H9 (cell line): ENCODE results near the gene PDLIM7. TPM values are rescaled to one million over a fixed set of nuclear protein-coding genes. Genes with fewer than 3 reads are reported as not detected.

Experiments used
- DNase-seq: peaks from one replicate; pipeline ENCODE4 v3.0.0-alpha.2; 2017
- H2AFZ ChIP-seq: one replicate; pipeline ENCODE4 v1.6.1; 2013; ENCODE audit warnings: mild to moderate bottlenecking, low read length, control low read depth, moderate library complexity
- H2AK5ac ChIP-seq: 2 replicates; pipeline ENCODE4 v1.6.1; 2013; ENCODE audit warnings: low read length, control low read depth, mixed read lengths; ENCODE audit not compliant: insufficient read length
- H2BK120ac ChIP-seq: one replicate; pipeline ENCODE4 v1.6.1; 2013; ENCODE audit warnings: low read depth, mild to moderate bottlenecking, low read length, control low read depth, inconsistent platforms; ENCODE audit not compliant: poor library complexity, severe bottlenecking
- H2BK12ac ChIP-seq: 2 replicates; pipeline ENCODE4 v1.6.1; 2013; ENCODE audit warnings: low read length, control low read depth, mixed read lengths, low read depth; ENCODE audit not compliant: insufficient read length
- H2BK15ac ChIP-seq: 2 replicates; pipeline ENCODE4 v1.6.1; 2013; ENCODE audit warnings: low read depth, low read length, control low read depth
- H2BK20ac ChIP-seq: one replicate; pipeline ENCODE4 v1.6.1; 2013; ENCODE audit warnings: low read depth, mild to moderate bottlenecking, low read length, control low read depth, inconsistent platforms; ENCODE audit not compliant: poor library complexity, severe bottlenecking
- H2BK5ac ChIP-seq: 2 replicates; pipeline ENCODE4 v1.6.1; 2013; ENCODE audit warnings: low read length, control low read depth, mixed read lengths; ENCODE audit not compliant: insufficient read length
- H3K14ac ChIP-seq: 2 replicates; pipeline ENCODE4 v1.6.1; 2013; ENCODE audit warnings: low read length, control low read depth; ENCODE audit not compliant: insufficient read depth
- H3K18ac ChIP-seq: 2 replicates; pipeline ENCODE4 v1.6.1; 2013; ENCODE audit warnings: low read depth, mild to moderate bottlenecking, mixed read lengths, low read length, control low read depth; ENCODE audit not compliant: insufficient read length
- H3K23ac ChIP-seq: 2 replicates; pipeline ENCODE4 v1.6.1; 2013; ENCODE audit warnings: low read length, control low read depth, mixed read lengths, low read depth; ENCODE audit not compliant: insufficient read length
- H3K23me2 ChIP-seq: 2 replicates; pipeline ENCODE4 v1.6.1; 2013; ENCODE audit warnings: low read depth, mild to moderate bottlenecking, mixed read lengths, low read length, control low read depth; ENCODE audit not compliant: insufficient read length, poor library complexity, severe bottlenecking
- H3K27ac ChIP-seq: 2 replicates; pipeline ENCODE4 v1.5.1; 2013; ENCODE audit warnings: low read length, control low read depth, mixed read lengths, low read depth; ENCODE audit not compliant: insufficient read length
- H3K27me3 ChIP-seq: 2 replicates; pipeline ENCODE4 v1.6.1; 2013; ENCODE audit warnings: low read length, control low read depth, inconsistent platforms; ENCODE audit not compliant: insufficient read depth
- H3K4ac ChIP-seq: 2 replicates; pipeline ENCODE4 v1.6.1; 2013; ENCODE audit warnings: low read depth, mild to moderate bottlenecking, control low read depth, inconsistent platforms, low read length, moderate library complexity
- H3K4me1 ChIP-seq: 2 replicates; pipeline ENCODE4 v1.6.1; 2013; ENCODE audit warnings: low read length, control low read depth, inconsistent platforms; ENCODE audit not compliant: insufficient read depth
- H3K4me2 ChIP-seq: 2 replicates; pipeline ENCODE4 v1.6.1; 2013; ENCODE audit warnings: low read length, control low read depth, mixed read lengths; ENCODE audit not compliant: insufficient read length, insufficient read depth
- H3K56ac ChIP-seq: 2 replicates; pipeline ENCODE4 v1.6.1; 2013; ENCODE audit warnings: low read depth, mild to moderate bottlenecking, mixed read lengths, low read length, control low read depth; ENCODE audit not compliant: insufficient read length
- H3K79me1 ChIP-seq: 2 replicates; pipeline ENCODE4 v1.6.1; 2013; ENCODE audit warnings: low read depth, mild to moderate bottlenecking, moderate library complexity, low read length, control low read depth, inconsistent platforms; ENCODE audit not compliant: insufficient read depth, poor library complexity, severe bottlenecking
- H3K79me2 ChIP-seq: 2 replicates; pipeline ENCODE4 v1.6.1; 2013; ENCODE audit warnings: low read length, control low read depth, inconsistent platforms; ENCODE audit not compliant: insufficient read depth
- H3K9ac ChIP-seq: 2 replicates; pipeline ENCODE4 v1.6.1; 2013; ENCODE audit warnings: low read length, control low read depth, mixed read lengths; ENCODE audit not compliant: insufficient read length; ENCODE audit errors: extremely low read depth
- H3K9me3 ChIP-seq: one replicate; pipeline ENCODE4 v1.6.1; 2013; ENCODE audit warnings: low read depth, low read length, inconsistent platforms; ENCODE audit not compliant: control insufficient read depth
- H3T11ph ChIP-seq: one replicate; pipeline ENCODE4 v1.6.1; 2013; ENCODE audit warnings: mild to moderate bottlenecking, low read length, control low read depth, inconsistent platforms
- H4K20me1 ChIP-seq: one replicate; pipeline ENCODE4 v1.6.1; 2013; ENCODE audit not compliant: control insufficient read depth, insufficient read length, insufficient read depth
- H4K5ac ChIP-seq: 2 replicates; pipeline ENCODE4 v1.6.1; 2013; ENCODE audit warnings: low read depth, mild to moderate bottlenecking, mixed read lengths, low read length, control low read depth; ENCODE audit not compliant: insufficient read length
- H4K8ac ChIP-seq: replicated peaks from 2 replicates; pipeline ENCODE4 v1.6.1; 2013; ENCODE audit warnings: low read length, control low read depth, mixed read lengths, low read depth; ENCODE audit not compliant: insufficient read length
- H4K91ac ChIP-seq: 2 replicates; pipeline ENCODE4 v1.6.1; 2013; ENCODE audit warnings: low read depth, mild to moderate bottlenecking, moderate library complexity, mixed read lengths, low read length, control low read depth; ENCODE audit not compliant: insufficient read length
- H3K27ac Mint-ChIP-seq, 3 experiments: 2 replicates in 2 of 3; 3 replicates in 1 of 3; pipeline ENCODE4 v1.8.0; 2020 to 2021; ENCODE audit warnings: mixed read lengths in 3 of 3, mild to moderate bottlenecking in 1 of 3, moderate library complexity in 1 of 3
- H3K27me3 Mint-ChIP-seq: 2 replicates; pipeline ENCODE4 v1.8.0; 2021; ENCODE audit warnings: low read depth, mild to moderate bottlenecking, moderate library complexity, mixed read lengths
- H3K36me3 Mint-ChIP-seq, 3 experiments: 2 replicates in 2 of 3; 3 replicates in 1 of 3; pipeline ENCODE4 v1.8.0; 2020 to 2021; ENCODE audit warnings: low read depth in 3 of 3, mixed read lengths in 3 of 3; ENCODE audit not compliant: insufficient read depth in 1 of 3
- H3K4me1 Mint-ChIP-seq, 2 experiments: 2 replicates each; pipeline ENCODE4 v1.8.0; 2020; ENCODE audit warnings: mixed read lengths in 2 of 2
- H3K4me3 Mint-ChIP-seq, 2 experiments: 2 replicates in 1 of 2; 3 replicates in 1 of 2; pipeline ENCODE4 v1.8.0; 2020 to 2021; ENCODE audit warnings: mild to moderate bottlenecking in 2 of 2, mixed read lengths in 2 of 2, moderate library complexity in 1 of 2
- H3K9me3 Mint-ChIP-seq, 2 experiments: 2 replicates in 1 of 2; 3 replicates in 1 of 2; pipeline ENCODE4 v1.8.0; 2020; ENCODE audit warnings: mild to moderate bottlenecking in 2 of 2, mixed read lengths in 2 of 2, moderate library complexity in 1 of 2
- CTCF ChIP-seq: fragments of 200-600 bp; sonication (generic); conservative IDR thresholded peaks from 3 replicates; pipeline ENCODE4 v1.8.0; 2021; ENCODE audit warnings: antibody characterized with exemption, mild to moderate bottlenecking
- WGBS: extraction: QIAGEN DNeasy Blood & Tissue Kit; methylation state at CpG from one replicate; pipeline ENCODE4 v1.1.7; 2013; ENCODE audit warnings: missing lambda C conversion rate, low lambda C conversion rate, mixed read lengths; ENCODE audit not compliant: insufficient read length; ENCODE audit errors: extremely low coverage; 5-methylcytosine and 5-hydroxymethylcytosine counted together
- total RNA-seq: library from RNA; stranded (reverse); gene quantifications from 2 replicates; pipeline ENCODE4 v1.2.1, GENCODE V29; 2021

The PDLIM7 gene
- total RNA-seq, 1 experiment from 2014 or later = 137 TPM

GRCh38 chr5:177503351-177504085, 6.1 kb upstream of the PDLIM7 start:
- peaks cover 22% of the 10 kb centered on the region for H3K27me3 Mint-ChIP-seq

More at GRCh38 chr5:177503351-177504085, 6.1 kb upstream of the PDLIM7 start:
- Histone ChIP-seq H3K4ac (no peak overlapping the region), H3K9me3 (no peaks in the 10 kb centered on the region), H4K91ac (no peak overlapping the region), H3K9ac (no peak overlapping the region), H4K8ac (no peak overlapping the region), H2BK12ac (no peak overlapping the region), H4K20me1 (no peaks in the 10 kb centered on the region), H3K14ac (no peak overlapping the region), H3K4me2 (no peak overlapping the region), H2AFZ (no peak overlapping the region), H2AK5ac (no peak overlapping the region), H2BK5ac (no peak overlapping the region), H3K27me3 (no peaks in the 10 kb centered on the region; the same call in 1 of the 2 replicates), H3T11ph (no peak overlapping the region), H3K56ac (no peak overlapping the region), H3K18ac (no peak overlapping the region), H2BK20ac (no peak overlapping the region), H3K23ac (no peak overlapping the region), H2BK15ac (no peak overlapping the region), H3K23me2 (no peaks in the 10 kb centered on the region), H3K79me2 (no peaks in the 10 kb centered on the region), H2BK120ac (no peak overlapping the region), H3K27ac (no peak overlapping the region), H3K79me1 (no peaks in the 10 kb centered on the region), H4K5ac (no peak overlapping the region), H3K4me1 (no peaks in the 10 kb centered on the region; the same call in 1 of the 2 replicates)
- no CpG with 5 or more reads among the region's 24 CpGs for WGBS
- no peak overlapping the region for H3K4me3 Mint-ChIP-seq
- no peak overlapping the region for H3K27ac Mint-ChIP-seq
- DNase-seq = no peak
- H3K36me3 Mint-ChIP-seq = peaks cover 10 to 14% (median 12%) of the 10 kb centered on the region in 3 experiments; a peak in 6 of 7 replicates
- no peak for TF ChIP-seq CTCF
- H3K4me1 Mint-ChIP-seq = peaks cover 15 to 24% of the 10 kb centered on the region in 2 experiments
- no peaks in the 10 kb centered on the region for H3K9me3 Mint-ChIP-seq
